ENCODE results near the gene CFAP45.

Gene CFAP45

GRCh38 chr1:159890390-159890789, 9.6 kb downstream of the CFAP45 start:
- Histone ChIP-seq H3K14ac (ENCODE audit: low read length) (no peak overlapping the region), H2BK5ac (ENCODE audit: low read length) (no peak overlapping the region), H2BK12ac (ENCODE audit: low read length) (no peak overlapping the region), H3K79me1 (ENCODE audit: low read depth, low read length) (no peaks in the 10 kb centered on the region), H4K8ac (ENCODE audit: low read depth, low read length) (no peak overlapping the region), H3K4me2 (ENCODE audit: insufficient read depth, low read length, poor library complexity, severe bottlenecking) (no peak overlapping the region), H2AFZ (ENCODE audit: low read length) (no peak overlapping the region), H3K27me3 (ENCODE audit: control insufficient read depth in 3 of 3, insufficient read depth in 3 of 3, low read depth in 1 of 3, low read length in 3 of 3) (peaks cover 0 to 30% (median 0%) of the 10 kb centered on the region in 3 experiments), H3K9me3 (replicated peaks in 1 of 2; ENCODE audit: control insufficient read depth in 2 of 2, insufficient read depth in 1 of 2, low read depth in 1 of 2, low read length in 2 of 2) (no peaks in the 10 kb centered on the region), H3K4me1 (ENCODE audit: control insufficient read depth in 2 of 2, insufficient read depth in 1 of 2, low read depth in 1 of 2, low read length in 2 of 2) (peaks cover 0 to 5% of the 10 kb centered on the region in 2 donors), H3K4me3 (ENCODE audit: low read length in 2 of 2) (no peak overlapping the region), H2BK120ac (ENCODE audit: low read depth, low read length) (no peak overlapping the region), H3K23ac (ENCODE audit: low read depth, low read length, poor library complexity) (no peak overlapping the region), H2BK15ac (ENCODE audit: low read length) (no peak overlapping the region), H4K91ac (ENCODE audit: low read depth, low read length, poor library complexity) (no peak overlapping the region), H3K9ac (ENCODE audit: low read depth, low read length, poor library complexity) (no peak overlapping the region), H3K27ac (replicated peaks; ENCODE audit: low read length) (no peak overlapping the region), H3K4ac (ENCODE audit: low read length) (no peak overlapping the region), H3K36me3 (replicated peaks in 1 of 2; ENCODE audit: control insufficient read depth in 2 of 2, insufficient read depth in 2 of 2, low read length in 2 of 2) (no peaks in the 10 kb centered on the region), H2AK5ac (ENCODE audit: low read depth, low read length) (no peak overlapping the region), H3K18ac (ENCODE audit: low read length) (no peak overlapping the region)
- no CpG with 5 or more reads among the region's 8 CpGs for WGBS, 2 donors (ENCODE audit: extremely low coverage in 2 of 2, insufficient read length in 2 of 2, insufficient replicate concordance in 1 of 2)
- no peak for DNase-seq (ENCODE audit: low spot score)

- Histone ChIP-seq H2BK5ac (ENCODE audit: low read length) (no peak overlapping the region), H3K27ac (replicated peaks; ENCODE audit: low read length) (peak overlapping the region; percentile 11)
Observed at GRCh38 chr1:159889821-159890252, 10.1 kb downstream of the CFAP45 start.

GRCh38 chr1:159889202-159889601, 10.8 kb downstream of the CFAP45 start:
- Histone ChIP-seq H2BK120ac (ENCODE audit: low read depth, low read length) (no peak overlapping the region), H3K27ac (replicated peaks; ENCODE audit: low read length) (no peak overlapping the region), H4K91ac (ENCODE audit: low read depth, low read length, poor library complexity) (no peak overlapping the region), H3K79me1 (ENCODE audit: low read depth, low read length) (no peaks in the 10 kb centered on the region), H2BK5ac (ENCODE audit: low read length) (no peak overlapping the region), H3K4me2 (ENCODE audit: insufficient read depth, low read length, poor library complexity, severe bottlenecking) (no peak overlapping the region), H3K18ac (ENCODE audit: low read length) (no peak overlapping the region), H2AFZ (ENCODE audit: low read length) (no peak overlapping the region), H4K8ac (ENCODE audit: low read depth, low read length) (no peak overlapping the region), H3K9ac (ENCODE audit: low read depth, low read length, poor library complexity) (no peak overlapping the region), H3K23ac (ENCODE audit: low read depth, low read length, poor library complexity) (no peak overlapping the region), H2BK12ac (ENCODE audit: low read length) (no peak overlapping the region), H3K36me3 (replicated peaks in 1 of 2; ENCODE audit: control insufficient read depth in 2 of 2, insufficient read depth in 2 of 2, low read length in 2 of 2) (no peaks in the 10 kb centered on the region), H3K9me3 (replicated peaks in 1 of 2; ENCODE audit: control insufficient read depth in 2 of 2, insufficient read depth in 1 of 2, low read depth in 1 of 2, low read length in 2 of 2) (no peaks in the 10 kb centered on the region), H3K14ac (ENCODE audit: low read length) (no peak overlapping the region), H3K4me1 (ENCODE audit: control insufficient read depth in 2 of 2, insufficient read depth in 1 of 2, low read depth in 1 of 2, low read length in 2 of 2) (peaks cover 0 to 5% of the 10 kb centered on the region in 2 donors), H3K27me3 (ENCODE audit: control insufficient read depth in 3 of 3, insufficient read depth in 3 of 3, low read depth in 1 of 3, low read length in 3 of 3) (peaks cover 0 to 21% (median 0%) of the 10 kb centered on the region in 3 experiments), H3K4ac (ENCODE audit: low read length) (no peak overlapping the region), H3K4me3 (ENCODE audit: low read length in 2 of 2) (no peak overlapping the region), H2AK5ac (ENCODE audit: low read depth, low read length) (no peak overlapping the region), H2BK15ac (ENCODE audit: low read length) (no peak overlapping the region)
- WGBS, 2 donors (ENCODE audit: extremely low coverage in 2 of 2, insufficient read length in 2 of 2, insufficient replicate concordance in 1 of 2): no CpG with 5 or more reads among the region's 4 CpGs
- DNase-seq (ENCODE audit: low spot score): no peak

More at GRCh38 chr1:159889821-159890252, 10.1 kb downstream of the CFAP45 start:
- H3K36me3 ChIP-seq (replicated peaks in 1 of 2; ENCODE audit: control insufficient read depth in 2 of 2, insufficient read depth in 2 of 2, low read length in 2 of 2): no peaks in the 10 kb centered on the region
- peaks cover 0 to 5% of the 10 kb centered on the region in 2 donors for H3K4me1 ChIP-seq (ENCODE audit: control insufficient read depth in 2 of 2, insufficient read depth in 1 of 2, low read depth in 1 of 2, low read length in 2 of 2)
- no peak overlapping the region for H3K9ac ChIP-seq (ENCODE audit: low read depth, low read length, poor library complexity)
- no peaks in the 10 kb centered on the region for H3K79me1 ChIP-seq (ENCODE audit: low read depth, low read length)
- H3K27me3 ChIP-seq (ENCODE audit: control insufficient read depth in 3 of 3, insufficient read depth in 3 of 3, low read depth in 1 of 3, low read length in 3 of 3): peaks cover 0 to 25% (median 0%) of the 10 kb centered on the region in 3 experiments
- peak overlapping the region; percentile 61 for H3K4ac ChIP-seq (ENCODE audit: low read length)
- no peak overlapping the region for H3K14ac ChIP-seq (ENCODE audit: low read length)
- no CpG with 5 or more reads among the region's 2 CpGs for WGBS, 2 donors (ENCODE audit: extremely low coverage in 2 of 2, insufficient read length in 2 of 2, insufficient replicate concordance in 1 of 2)
- no peak overlapping the region for H3K4me3 ChIP-seq (ENCODE audit: low read length in 2 of 2)
- no peak overlapping the region for H2AFZ ChIP-seq (ENCODE audit: low read length)
- DNase-seq (ENCODE audit: low spot score): peak; percentile 14
- H2BK120ac ChIP-seq (ENCODE audit: low read depth, low read length): no peak overlapping the region
- no peak overlapping the region for H4K8ac ChIP-seq (ENCODE audit: low read depth, low read length)
- no peak overlapping the region for H3K23ac ChIP-seq (ENCODE audit: low read depth, low read length, poor library complexity)
- H3K4me2 ChIP-seq (ENCODE audit: insufficient read depth, low read length, poor library complexity, severe bottlenecking): no peak overlapping the region
- no peak overlapping the region for H2BK15ac ChIP-seq (ENCODE audit: low read length)
- no peak overlapping the region for H3K18ac ChIP-seq (ENCODE audit: low read length)
- H3K9me3 ChIP-seq (replicated peaks in 1 of 2; ENCODE audit: control insufficient read depth in 2 of 2, insufficient read depth in 1 of 2, low read depth in 1 of 2, low read length in 2 of 2): no peaks in the 10 kb centered on the region
- no peak overlapping the region for H2AK5ac ChIP-seq (ENCODE audit: low read depth, low read length)
- H2BK12ac ChIP-seq (ENCODE audit: low read length): no peak overlapping the region
- H4K91ac ChIP-seq (ENCODE audit: low read depth, low read length, poor library complexity): no peak overlapping the region

GRCh38 chr1:159884296-159884695, 15.7 kb downstream of the CFAP45 start:
- Histone ChIP-seq H4K8ac (ENCODE audit: low read depth, low read length) (no peak overlapping the region), H3K18ac (ENCODE audit: low read length) (no peak overlapping the region), H2BK15ac (ENCODE audit: low read length) (no peak overlapping the region), H4K91ac (ENCODE audit: low read depth, low read length, poor library complexity) (no peak overlapping the region), H2AK5ac (ENCODE audit: low read depth, low read length) (no peak overlapping the region), H3K9ac (ENCODE audit: low read depth, low read length, poor library complexity) (no peak overlapping the region), H3K23ac (ENCODE audit: low read depth, low read length, poor library complexity) (no peak overlapping the region), H3K36me3 (replicated peaks in 1 of 2; ENCODE audit: control insufficient read depth in 2 of 2, insufficient read depth in 2 of 2, low read length in 2 of 2) (no peaks in the 10 kb centered on the region), H2AFZ (ENCODE audit: low read length) (no peak overlapping the region), H3K79me1 (ENCODE audit: low read depth, low read length) (no peaks in the 10 kb centered on the region), H3K14ac (ENCODE audit: low read length) (no peak overlapping the region), H2BK120ac (ENCODE audit: low read depth, low read length) (no peak overlapping the region), H3K4me1 (ENCODE audit: control insufficient read depth in 2 of 2, insufficient read depth in 1 of 2, low read depth in 1 of 2, low read length in 2 of 2) (no peaks in the 10 kb centered on the region), H3K27ac (replicated peaks; ENCODE audit: low read length) (no peak overlapping the region), H2BK5ac (ENCODE audit: low read length) (no peak overlapping the region), H2BK12ac (ENCODE audit: low read length) (no peak overlapping the region), H3K4me3 (ENCODE audit: low read length in 2 of 2) (no peak overlapping the region), H3K4me2 (ENCODE audit: insufficient read depth, low read length, poor library complexity, severe bottlenecking) (no peak overlapping the region), H3K9me3 (replicated peaks in 1 of 2; ENCODE audit: control insufficient read depth in 2 of 2, insufficient read depth in 1 of 2, low read depth in 1 of 2, low read length in 2 of 2) (no peaks in the 10 kb centered on the region), H3K27me3 (ENCODE audit: control insufficient read depth in 3 of 3, insufficient read depth in 3 of 3, low read depth in 1 of 3, low read length in 3 of 3) (peaks cover 0 to 26% (median 0%) of the 10 kb centered on the region in 3 experiments), H3K4ac (ENCODE audit: low read length) (no peak overlapping the region)
- WGBS, 2 donors (ENCODE audit: extremely low coverage in 2 of 2, insufficient read length in 2 of 2, insufficient replicate concordance in 1 of 2): no CpG with 5 or more reads among the region's 8 CpGs
- DNase-seq (ENCODE audit: low spot score): no peak
